PFSK-1 (cell line): ENCODE measurements around the gene NME7.

ENCODE experiments used
- POLR2AphosphoS5 ChIP-seq: IDR thresholded peaks from 2 replicates; pipeline ENCODE4 v1.6.1; 2012; ENCODE audit warnings: low read depth, mild to moderate bottlenecking, control low read depth, low read length, moderate library complexity
- SIN3A ChIP-seq: IDR thresholded peaks from 2 replicates; pipeline ENCODE4 v1.6.1; 2012; ENCODE audit warnings: mild to moderate bottlenecking, low read length, moderate library complexity, borderline replicate concordance; ENCODE audit not compliant: insufficient read depth
- TAF1 ChIP-seq: IDR thresholded peaks from 2 replicates; pipeline ENCODE4 v1.6.1; 2012; ENCODE audit warnings: low read length, control low read depth, borderline replicate concordance; ENCODE audit not compliant: insufficient read depth

GRCh38 chr1:169371404-169371803, 3.8 kb upstream of the NME7 start:
- no peak for TF ChIP-seq TAF1
- no peak for TF ChIP-seq POLR2AphosphoS5
- no peak for TF ChIP-seq SIN3A
